SK-N-SH (cell line): ENCODE data around the gene CSRNP3. TPM values are rescaled to one million over a fixed set of nuclear protein-coding genes. Genes with fewer than 3 reads are reported as not detected.

Source experiments
- CTCF ChIA-PET: fragments of 300-600, 350-600 bp; formaldehyde crosslinking; extraction: SDS; loops from one replicate; lab custom pipeline; 2021; lab: Yijun Ruan, JAX
- POLR2A ChIA-PET: fragments of 350-600 bp; sonication (Branson Sonifier 250); formaldehyde crosslinking; extraction: SDS; loops from one replicate; lab custom pipeline; 2020; ENCODE audit warnings: antibody characterized with exemption, inconsistent platforms; lab: Yijun Ruan, JAX
- DNase-seq: peaks from one replicate; pipeline ENCODE4 v3.0.0; 2012
- H2AFZ ChIP-seq: fragments of 200-600 bp; sonication (generic); 2 replicates; pipeline ENCODE4 v1.8.1; 2016; ENCODE audit warnings: antibody characterized with exemption, mild to moderate bottlenecking, low read depth
- H3F3A ChIP-seq: fragments of 200-600 bp; sonication (generic); replicated peaks from 2 replicates; pipeline ENCODE3; 2016; ENCODE audit warnings: antibody characterized with exemption, mild to moderate bottlenecking; ENCODE audit not compliant: insufficient read depth
- H3K27ac ChIP-seq, 2 experiments: fragments of 200-500 bp in 1 of 2; fragments of 200-600 bp in 1 of 2; sonication (Bioruptor generic) in 1 of 2; sonication (generic), shearing (Covaris generic) in 1 of 2; 2 replicates each; pipeline versions ENCODE4 v1.5.1 to v1.6.1; 2014 to 2016; ENCODE audit warnings: low read depth in 2 of 2, inconsistent platforms in 1 of 2, low read length in 1 of 2, mild to moderate bottlenecking in 1 of 2, mixed read lengths in 1 of 2
- H3K27me3 ChIP-seq: fragments of 200-600 bp; sonication (generic), shearing (Covaris generic); 2 replicates; pipeline ENCODE4 v1.6.1; 2016; ENCODE audit warnings: mixed run types; ENCODE audit not compliant: insufficient read depth
- H3K36me3 ChIP-seq, 2 experiments: fragments of 200-500 bp in 1 of 2; fragments of 200-600 bp in 1 of 2; sonication (Bioruptor generic) in 1 of 2; sonication (generic) in 1 of 2; replicated peaks in 1 of 2; 2 replicates each; pipeline versions ENCODE3 to v1.5.1; 2014 to 2016; ENCODE audit warnings: low read length in 1 of 2, mild to moderate bottlenecking in 1 of 2; ENCODE audit not compliant: insufficient read depth in 2 of 2, control insufficient read depth in 1 of 2
- H3K4me1 ChIP-seq, 2 experiments: fragments of 200-500 bp in 1 of 2; fragments of 200-600 bp in 1 of 2; sonication (Bioruptor generic) in 1 of 2; sonication (generic), shearing (Covaris generic) in 1 of 2; 2 replicates each; pipeline versions ENCODE4 v1.5.1 to v1.6.1; 2014 to 2016; ENCODE audit warnings: low read depth in 1 of 2, low read length in 1 of 2, mixed run types in 1 of 2; ENCODE audit not compliant: insufficient read depth in 2 of 2, control insufficient read depth in 1 of 2
- H3K4me2 ChIP-seq: fragments of 200-600 bp; sonication (generic), shearing (Covaris generic); 2 replicates; pipeline ENCODE4 v1.6.1; 2017; ENCODE audit warnings: mixed run types
- H3K4me3 ChIP-seq, 2 experiments: fragments of 200-500 bp in 1 of 2; fragments of 200-600 bp in 1 of 2; sonication (Bioruptor generic) in 1 of 2; sonication (generic), shearing (Covaris generic) in 1 of 2; 2 replicates each; pipeline versions ENCODE4 v1.5.1 to v1.8.1; 2014 to 2016; ENCODE audit warnings: low read depth in 2 of 2, inconsistent platforms in 1 of 2, low read length in 1 of 2, mild to moderate bottlenecking in 1 of 2, mixed read lengths in 1 of 2, moderate library complexity in 1 of 2
- H3K79me2 ChIP-seq: fragments of 200-600 bp; sonication (generic); 2 replicates; pipeline ENCODE4 v1.8.1; 2017; ENCODE audit warnings: mild to moderate bottlenecking; ENCODE audit not compliant: insufficient read depth
- H3K9ac ChIP-seq: fragments of 200-600 bp; sonication (generic); 2 replicates; pipeline ENCODE4 v1.6.1; 2017; ENCODE audit warnings: mixed run types
- H3K9me2 ChIP-seq: fragments of 200-600 bp; sonication (generic); 2 replicates; pipeline ENCODE4 v1.6.1; 2017; ENCODE audit warnings: mixed run types
- H3K9me3 ChIP-seq: fragments of 200-600 bp; sonication (generic); 2 replicates; pipeline ENCODE4 v1.6.1; 2017; ENCODE audit warnings: mixed run types, mild to moderate bottlenecking, moderate library complexity
- H4K20me1 ChIP-seq: fragments of 200-600 bp; sonication (generic); 2 replicates; pipeline ENCODE4 v1.6.1; 2017; ENCODE audit warnings: mild to moderate bottlenecking, mixed run types; ENCODE audit not compliant: insufficient read depth
- CHD2 ChIP-seq: fragments of 150-350 bp; IDR thresholded peaks from 2 replicates; pipeline ENCODE4 v1.6.1; 2018; ENCODE audit warnings: low read length; ENCODE audit not compliant: partially characterized antibody
- EZH2phosphoT487 ChIP-seq: fragments of 200-600 bp; sonication (generic); IDR thresholded peaks from 2 replicates; pipeline ENCODE4 v1.6.1; 2017; ENCODE audit warnings: low read depth, mixed run types, mild to moderate bottlenecking, antibody characterized with exemption, moderate library complexity, borderline replicate concordance
- FOSL2 ChIP-seq: IDR thresholded peaks from 2 replicates; pipeline ENCODE4 v1.4.0; 2012; ENCODE audit warnings: low read depth, mild to moderate bottlenecking, moderate library complexity, borderline replicate concordance
- FOXJ3 ChIP-seq: sonication (generic); formaldehyde crosslinking; IDR thresholded peaks from 2 replicates; pipeline ENCODE4 v1.5.1; 2020; ENCODE audit warnings: mild to moderate bottlenecking, missing genetic modification reagents
- GABPA ChIP-seq: IDR thresholded peaks from 2 replicates; pipeline ENCODE4 v1.4.0; 2012; ENCODE audit warnings: low read depth, mild to moderate bottlenecking
- IRF3 ChIP-seq: fragments of 150-350 bp; IDR thresholded peaks from 2 replicates; pipeline ENCODE4 v1.6.1; 2016; ENCODE audit warnings: mild to moderate bottlenecking, low read depth, low read length
- JUND ChIP-seq: IDR thresholded peaks from 2 replicates; pipeline ENCODE4 v1.4.0; 2012
- MAX ChIP-seq: IDR thresholded peaks from 2 replicates; pipeline ENCODE4 v1.4.0; 2012; ENCODE audit warnings: low read depth
- MEF2A ChIP-seq: IDR thresholded peaks from 2 replicates; pipeline ENCODE4 v1.4.0; 2012; ENCODE audit warnings: low read depth, borderline replicate concordance
- NFIC ChIP-seq: IDR thresholded peaks from 2 replicates; pipeline ENCODE4 v1.4.0; 2012; ENCODE audit warnings: borderline replicate concordance
- NRF1 ChIP-seq: IDR thresholded peaks from 2 replicates; pipeline ENCODE4 v1.6.1; 2012; ENCODE audit warnings: low read depth, mild to moderate bottlenecking, low read length
- RAD21 ChIP-seq: IDR thresholded peaks from 2 replicates; pipeline ENCODE4 v1.6.1; 2012; ENCODE audit warnings: mild to moderate bottlenecking, low read length
- RFX5 ChIP-seq: IDR thresholded peaks from 2 replicates; pipeline ENCODE4 v1.6.1; 2012; ENCODE audit warnings: mild to moderate bottlenecking, improper control_type of control experiment, low read length
- RXRA ChIP-seq: IDR thresholded peaks from 2 replicates; pipeline ENCODE4 v1.4.0; 2012; ENCODE audit warnings: low read depth, mild to moderate bottlenecking, borderline replicate concordance
- SIN3A ChIP-seq: IDR thresholded peaks from 2 replicates; pipeline ENCODE4 v1.6.1; 2012; ENCODE audit warnings: low read depth, mild to moderate bottlenecking, low read length, moderate library complexity, borderline replicate concordance
- TAF1 ChIP-seq: IDR thresholded peaks from 2 replicates; pipeline ENCODE4 v1.6.1; 2012; ENCODE audit warnings: low read depth, mild to moderate bottlenecking, low read length, moderate library complexity, borderline replicate concordance
- TCF12 ChIP-seq: IDR thresholded peaks from 2 replicates; pipeline ENCODE4 v1.4.0; 2012
- TEAD4 ChIP-seq: IDR thresholded peaks from 2 replicates; pipeline ENCODE4 v1.4.0; 2012; ENCODE audit warnings: mild to moderate bottlenecking, borderline replicate concordance; ENCODE audit not compliant: insufficient read depth
- ZBTB33 ChIP-seq: IDR thresholded peaks from 2 replicates; pipeline ENCODE4 v1.4.0; 2012; ENCODE audit warnings: low read depth, borderline replicate concordance
- WGBS: methylation state at CpG from one replicate; pipeline ENCODE4 v1.1.6; 2017; ENCODE audit warnings: low lambda C conversion rate; 5-methylcytosine and 5-hydroxymethylcytosine counted together
- polyA plus RNA-seq, 3 experiments: library from polyadenylated mRNA; depleted of rRNA; stranded (reverse); fragments of >200 nt; gene quantifications; 2 replicates each; pipeline ENCODE4 v1.2.3, GENCODE V29; 2012

CSRNP3 gene
- polyA plus RNA-seq, 1 of the 3 experiments (the other 2 are of a cell fraction), result 1.0 TPM

- 89% methylated on average over 2 of the region's 2 CpGs for WGBS
- Histone ChIP-seq H3K36me3 (peaks cover 15 to 30% of the 10 kb centered on the region in 2 experiments), H2AFZ (no peak overlapping the region), H3F3A (no peaks in the 10 kb centered on the region), H3K9me3 (no peaks in the 10 kb centered on the region), H3K27me3 (no peaks in the 10 kb centered on the region), H3K4me1 (peaks cover 0 to 1% of the 10 kb centered on the region in 2 experiments; a peak in 1 of 4 replicates), H3K9ac (no peak overlapping the region), H3K27ac (no peak overlapping the region), H3K79me2 (no peaks in the 10 kb centered on the region), H3K4me2 (no peak overlapping the region), H4K20me1 (no peaks in the 10 kb centered on the region), H3K9me2 (no peaks in the 10 kb centered on the region), H3K4me3 (no peak overlapping the region)
- TF ChIP-seq IRF3, result no peak
- no peak for TF ChIP-seq NFIC
- TF ChIP-seq TAF1, result no peak
- no peak for TF ChIP-seq FOXJ3 (CRISPR knock-in tag)
- no peak for TF ChIP-seq RAD21
- no peak for TF ChIP-seq CHD2
- TF ChIP-seq NRF1, result no peak
- TF ChIP-seq FOSL2, result no peak
- no peak for TF ChIP-seq TEAD4
- TF ChIP-seq MEF2A, result no peak
- TF ChIP-seq JUND, result no peak
- TF ChIP-seq ZBTB33, result no peak
- TF ChIP-seq SIN3A, result no peak
- TF ChIP-seq RFX5, result no peak
- no peak for TF ChIP-seq TCF12
- no peak for TF ChIP-seq RXRA
- TF ChIP-seq MAX, result no peak
- TF ChIP-seq GABPA, result no peak
- no peak for TF ChIP-seq EZH2phosphoT487
- DNase-seq, result no peak
- ChIA-PET POLR2A (no interaction called here), CTCF (no interaction called here)
Measured at GRCh38 chr2:165500001-165500400, 30.5 kb downstream of the CSRNP3 start.
